Measurements from ENCODE around the gene OSCAR.
"Not testable (repeated sequence)": the region's sequence is repeated elsewhere in the genome, so short reads cannot be mapped to it uniquely, and the experiment has no call there.

The OSCAR gene

GRCh38 chr19:54125713-54126112 is 25.1 kb upstream of the OSCAR start:
- no peak for DNase-seq

- no peak for DNase-seq
Observed at GRCh38 chr19:54124393-54124792, 23.8 kb upstream of the OSCAR start.

- no peak for DNase-seq
Observed at GRCh38 chr19:54123682-54124081, 23.1 kb upstream of the OSCAR start.

GRCh38 chr19:54121259-54121658 is 20.7 kb upstream of the OSCAR start:
- DNase-seq: no peak

GRCh38 chr19:54115109-54116063 is 14.8 kb upstream of the OSCAR start, which contains the start of the genes PRPF31 and TFPT:
Gene PRPF31, plus strand, starts transcription at chr19:54115754. Its CDS starts 2,525 bp downstream, at chr19:54118279.
Gene TFPT, minus strand, starts transcription at chr19:54115657. Its CDS starts 388 bp downstream, at chr19:54115269.
- DNase-seq: peak; percentile 97

GRCh38 chr19:54114340-54115108 is 13.9 kb upstream of the OSCAR start:
- DNase-seq: peak; percentile 59

- no peak for DNase-seq
Observed at GRCh38 chr19:54109651-54110050, 9.0 kb upstream of the OSCAR start.

GRCh38 chr19:54108496-54108895 is 7.9 kb upstream of the OSCAR start:
- DNase-seq: no peak

GRCh38 chr19:54107876-54108490 is 7.4 kb upstream of the OSCAR start:
- DNase-seq: no peak

GRCh38 chr19:54106716-54107115 is 6.1 kb upstream of the OSCAR start:
- no peak for DNase-seq

GRCh38 chr19:54105796-54106195 is 5.2 kb upstream of the OSCAR start:
- DNase-seq: no peak

GRCh38 chr19:54104998-54105715 is 4.6 kb upstream of the OSCAR start:
- no peak for DNase-seq

GRCh38 chr19:54102421-54103169 is 2.0 kb upstream of the OSCAR start, which contains the start of gene NDUFA3:
Gene NDUFA3, plus strand, starts transcription at chr19:54102855. Its CDS starts 24 bp downstream, at chr19:54102879.
- peak; percentile 98 for DNase-seq

GRCh38 chr19:54099903-54100255 is 724 bp downstream of the OSCAR start:
- not testable (repeated sequence) for DNase-seq

- DNase-seq: no peak
Observed at GRCh38 chr19:54099190-54099902, 1.3 kb downstream of the OSCAR start.

GRCh38 chr19:54096617-54097106 is 3.9 kb downstream of the OSCAR start:
- peak; percentile 31 for DNase-seq

- DNase-seq: peak; percentile 44
Observed at GRCh38 chr19:54095859-54096616, 4.6 kb downstream of the OSCAR start.

- no peak for DNase-seq
Observed at GRCh38 chr19:54095136-54095858, 5.3 kb downstream of the OSCAR start.

GRCh38 chr19:54094426-54095000 is 6.1 kb downstream of the OSCAR start:
- DNase-seq: no peak

Measured in central memory CD4-positive, alpha-beta T cell (primary cell).